Sigmoid colon (tissue), 4 donors: Measurements from ENCODE around the gene GLTPD2.

Experiments used
- CTCF ChIP-seq, 4 experiments: fragments of 450-650 bp in 3 of 4; fragments of 200-600 bp in 1 of 4; IDR thresholded peaks; one replicate each; pipeline ENCODE4 v1.5.1; 2016 to 2019; ENCODE audit warnings: antibody characterized with exemption in 4 of 4, mild to moderate bottlenecking in 3 of 4, moderate library complexity in 2 of 4
- EP300 ChIP-seq, 4 donors: sonication (generic); formaldehyde crosslinking; IDR thresholded peaks; one replicate each; pipeline ENCODE4 v1.6.1; 2017; ENCODE audit warnings: antibody characterized with exemption in 4 of 4
- POLR2A ChIP-seq, 2 donors: fragments of 450-650 bp; IDR thresholded peaks; one replicate each; pipeline ENCODE4 v1.6.1; 2016; ENCODE audit warnings: antibody characterized with exemption in 2 of 2, mild to moderate bottlenecking in 2 of 2, moderate library complexity in 2 of 2

- no peak for TF ChIP-seq POLR2A (IDR thresholded peaks at IDR 0.05)
- TF ChIP-seq CTCF (IDR thresholded peaks at IDR 0.05) = no peak
- no peak for TF ChIP-seq EP300 (IDR thresholded peaks at IDR 0.05)
Observed at GRCh38 chr17:4806777-4807604, 18.2 kb downstream of the GLTPD2 start, which contains the start of gene PLD2.
